ENCODE measurements around the gene FNIP2.

GRCh38 chr4:158821228-158821971 is 52.6 kb downstream of the FNIP2 start:
- no peak for TF ChIP-seq CTCF (IDR thresholded peaks at IDR 0.05)
- no peak for TF ChIP-seq POLR2A (IDR thresholded peaks at IDR 0.05)
- no peak for TF ChIP-seq EP300 (IDR thresholded peaks at IDR 0.05)
